RWPE1 (cell line): ENCODE data around the gene HS3ST6.
"Not testable (repeated sequence)": the region's sequence is repeated elsewhere in the genome, so short reads cannot be mapped to it uniquely, and the experiment has no call there.

Source experiments
- CTCF ChIA-PET: fragments of 350-600 bp; sonication (Branson Sonifier 250); formaldehyde crosslinking; extraction: SDS; loops from one replicate; lab custom pipeline; 2021; lab: Yijun Ruan, JAX
- POLR2A ChIA-PET: fragments of 400-600 bp; formaldehyde crosslinking; extraction: SDS; loops from one replicate; lab custom pipeline; 2020; ENCODE audit warnings: antibody characterized with exemption; ENCODE audit not compliant: low non-redundant PET; lab: Yijun Ruan, JAX
- DNase-seq: peaks from one replicate; pipeline ENCODE4 v3.0.0; 2012; ENCODE audit warnings: low spot score
- H3K27ac ChIP-seq: fragments of 450-650 bp; 2 replicates; pipeline ENCODE4 v1.5.1; 2017
- TF ChIP-seq, protein P1 (sequence below): fragments of 450-650 bp; conservative IDR thresholded peaks from 2 replicates; pipeline ENCODE4 v1.5.1; 2017; ENCODE audit warnings: low read depth, mild to moderate bottlenecking

HS3ST6 gene

DNA sequence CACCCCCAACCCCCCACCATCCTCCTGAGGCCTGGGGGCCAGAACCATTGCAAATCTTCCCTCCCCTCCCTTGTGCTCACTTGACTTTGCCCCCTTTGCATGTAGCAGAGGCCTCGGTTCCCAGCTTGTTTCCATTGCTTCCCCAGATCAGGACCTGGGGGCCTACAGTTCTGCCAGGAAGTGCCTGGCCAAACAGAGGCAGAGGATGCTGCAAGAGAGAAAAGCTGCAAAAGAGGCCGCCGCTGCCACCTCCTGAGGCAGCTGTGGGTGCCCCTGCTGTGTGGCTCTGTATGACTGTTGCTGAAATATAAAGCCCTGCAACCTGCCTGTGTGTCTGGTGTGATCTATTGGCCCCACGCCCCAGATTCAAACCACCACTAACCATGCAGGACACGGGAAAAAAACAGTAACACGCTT, 43.4 kb upstream of the HS3ST6 start:
- TF ChIP-seq, protein P1, sequence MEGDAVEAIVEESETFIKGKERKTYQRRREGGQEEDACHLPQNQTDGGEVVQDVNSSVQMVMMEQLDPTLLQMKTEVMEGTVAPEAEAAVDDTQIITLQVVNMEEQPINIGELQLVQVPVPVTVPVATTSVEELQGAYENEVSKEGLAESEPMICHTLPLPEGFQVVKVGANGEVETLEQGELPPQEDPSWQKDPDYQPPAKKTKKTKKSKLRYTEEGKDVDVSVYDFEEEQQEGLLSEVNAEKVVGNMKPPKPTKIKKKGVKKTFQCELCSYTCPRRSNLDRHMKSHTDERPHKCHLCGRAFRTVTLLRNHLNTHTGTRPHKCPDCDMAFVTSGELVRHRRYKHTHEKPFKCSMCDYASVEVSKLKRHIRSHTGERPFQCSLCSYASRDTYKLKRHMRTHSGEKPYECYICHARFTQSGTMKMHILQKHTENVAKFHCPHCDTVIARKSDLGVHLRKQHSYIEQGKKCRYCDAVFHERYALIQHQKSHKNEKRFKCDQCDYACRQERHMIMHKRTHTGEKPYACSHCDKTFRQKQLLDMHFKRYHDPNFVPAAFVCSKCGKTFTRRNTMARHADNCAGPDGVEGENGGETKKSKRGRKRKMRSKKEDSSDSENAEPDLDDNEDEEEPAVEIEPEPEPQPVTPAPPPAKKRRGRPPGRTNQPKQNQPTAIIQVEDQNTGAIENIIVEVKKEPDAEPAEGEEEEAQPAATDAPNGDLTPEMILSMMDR = no peak
- CTCF ChIA-PET = no interaction called here
- no peak for DNase-seq
- POLR2A ChIA-PET = no interaction called here
- H3K27ac ChIP-seq = peak overlapping the region; percentile 94

DNA sequence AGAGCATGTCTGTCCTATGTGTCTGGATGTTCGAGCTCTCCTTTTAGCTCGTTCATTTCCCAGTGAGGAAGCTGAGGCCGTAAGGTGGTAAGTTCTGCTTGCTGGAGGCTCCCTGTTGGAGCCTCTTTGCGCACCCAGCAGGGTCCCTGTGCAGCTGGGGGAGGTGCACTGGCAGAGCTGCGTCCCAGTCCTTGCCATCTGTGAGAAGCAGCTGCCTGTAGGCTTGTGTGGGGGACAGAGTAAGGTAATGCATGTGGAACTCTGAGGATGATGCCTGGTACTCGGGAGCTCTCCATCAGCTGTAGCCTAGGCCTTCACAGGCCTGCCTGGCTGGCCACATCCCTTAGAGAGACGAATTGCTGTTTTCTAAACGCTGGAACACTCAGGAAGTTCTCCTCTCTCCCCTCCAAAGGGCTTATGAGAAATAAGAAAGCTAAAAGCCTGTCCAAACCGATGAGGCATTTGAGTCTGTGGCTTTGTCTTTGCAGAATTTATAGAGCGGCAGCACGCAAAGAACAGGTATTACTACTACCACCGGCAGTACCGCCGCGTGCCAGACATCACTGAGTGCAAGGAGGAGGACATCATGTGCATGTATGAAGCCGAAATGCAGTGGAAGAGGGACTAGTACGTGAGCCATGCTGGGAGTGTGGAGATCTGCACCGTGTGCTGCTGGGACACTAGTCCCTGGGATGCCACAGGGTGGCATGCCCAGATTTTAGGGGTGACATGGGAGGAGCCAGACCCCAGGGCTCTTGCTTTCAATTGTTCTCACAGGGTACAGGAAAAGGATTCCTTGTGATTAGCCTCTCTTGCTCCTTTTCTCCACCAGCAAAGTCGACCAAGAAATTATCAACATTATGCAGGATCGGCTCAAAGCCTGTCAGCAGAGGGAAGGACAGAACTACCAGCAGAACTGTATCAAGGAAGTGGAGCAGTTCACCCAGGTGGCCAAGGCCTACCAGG, 42.7 kb upstream of the HS3ST6 start:
- peak overlapping the region; percentile 94 for H3K27ac ChIP-seq
- POLR2A ChIA-PET = no interaction called here
- DNase-seq = no peak
- CTCF ChIA-PET = interaction anchor here (0.6 kb wide), 1 partner anchor 134 kb away, joined by 3 read pairs; no protein-coding TSS in a partner anchor
- TF ChIP-seq, protein P1 = no peak

DNA sequence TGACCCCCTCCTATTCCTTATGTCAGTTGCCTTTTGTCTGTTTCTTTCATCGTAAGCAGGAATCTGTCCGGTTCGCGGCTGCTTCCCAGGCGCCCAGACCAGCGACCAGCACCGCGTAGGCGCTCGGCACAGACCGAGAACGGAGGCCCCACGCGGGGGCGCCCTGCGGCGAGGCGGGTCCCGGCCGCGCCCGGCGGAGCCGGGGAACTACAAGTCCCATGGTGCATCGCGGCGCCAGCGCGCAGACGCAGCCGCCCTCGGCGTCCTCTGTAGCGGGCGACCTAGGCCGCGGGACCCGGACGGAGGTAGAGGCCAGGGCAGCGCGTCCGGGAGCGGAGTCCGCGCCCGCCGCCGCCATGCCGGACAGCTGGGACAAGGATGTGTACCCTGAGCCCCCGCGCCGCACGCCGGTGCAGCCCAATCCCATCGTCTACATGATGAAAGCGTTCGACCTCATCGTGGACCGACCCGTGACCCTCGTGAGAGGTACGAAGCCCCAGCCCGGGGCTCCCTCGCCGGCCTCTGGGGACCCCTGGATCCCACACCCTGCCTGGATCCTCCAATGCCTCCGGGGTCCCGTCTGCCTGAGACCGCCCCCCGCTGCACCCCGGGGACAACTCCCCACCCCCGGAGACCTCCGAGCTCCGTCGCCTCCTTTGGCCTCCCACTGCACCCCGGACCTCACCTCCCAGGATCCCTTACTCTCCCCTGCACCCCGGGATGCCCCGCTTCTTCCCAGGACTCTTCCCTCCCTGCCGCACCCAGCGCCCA, 41.2 kb upstream of the HS3ST6 start, which contains the start of gene NDUFB10:
TSS of gene NDUFB10 (plus strand) at position 270 of the 771 bp plus-strand sequence. CDS start at position 357, 87 bp downstream.
- peak within 1 kb of the TSS; percentile 94 for H3K27ac ChIP-seq
- TF ChIP-seq, protein P1 = peak; percentile 90
- ChIA-PET POLR2A (interaction anchor here (0.6 kb wide), 1 partner anchor 16 kb away, joined by 3 read pairs; no protein-coding TSS in a partner anchor), CTCF (no interaction called here)
- no peak for DNase-seq

DNA sequence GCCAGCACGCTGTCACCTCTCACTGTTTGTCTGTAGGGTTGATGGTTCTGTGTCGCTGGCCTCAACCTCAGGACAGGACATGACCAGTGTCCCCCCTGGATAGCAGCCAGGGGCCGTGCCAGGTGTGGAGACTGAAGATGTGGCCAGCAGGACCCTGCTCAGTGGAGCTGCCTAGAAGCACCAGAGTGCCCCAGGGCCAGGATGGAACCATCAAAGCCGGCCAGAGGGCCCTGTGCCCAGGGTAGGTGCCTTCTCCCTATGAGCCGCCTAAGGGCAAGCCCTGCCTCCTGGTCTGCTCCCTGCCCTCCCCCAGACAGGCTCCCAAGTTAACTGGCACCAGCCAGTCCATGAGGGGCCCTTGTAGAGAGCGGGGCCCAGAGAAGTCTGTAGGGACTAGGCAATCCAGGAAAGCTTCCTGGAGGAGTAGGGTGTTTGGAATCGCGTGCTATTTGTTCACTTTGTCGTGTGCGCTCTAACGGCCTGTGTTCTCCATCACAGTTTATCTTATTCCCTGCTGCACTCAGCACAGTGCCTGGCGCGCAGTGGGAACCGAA, 40.6 kb upstream of the HS3ST6 start:
- peak overlapping the region; percentile 94 for H3K27ac ChIP-seq
- TF ChIP-seq, protein P1 = no peak
- ChIA-PET POLR2A (no interaction called here), CTCF (no interaction called here)
- no peak for DNase-seq

DNA sequence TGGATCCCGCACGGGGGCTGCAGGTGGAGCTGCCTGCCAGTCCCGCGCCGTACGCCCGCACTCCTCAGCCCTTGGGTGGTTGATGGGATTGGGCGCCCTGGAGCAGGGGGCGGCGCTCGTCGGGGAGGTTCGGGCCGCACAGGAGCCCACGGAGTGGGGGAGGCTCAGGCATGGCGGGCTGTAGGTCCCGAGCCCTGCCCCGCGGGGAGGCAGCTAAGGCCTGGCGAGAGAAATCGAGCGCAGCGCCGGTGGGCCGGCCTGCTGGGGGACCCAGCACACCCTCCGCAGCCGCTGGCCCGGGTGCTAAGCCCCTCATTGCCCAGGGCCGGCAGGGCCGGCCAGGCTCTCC, 39.9 kb upstream of the HS3ST6 start:
- CTCF ChIA-PET, DNase-seq, POLR2A ChIA-PET, H3K27ac ChIP-seq: not testable (repeated sequence)

DNA sequence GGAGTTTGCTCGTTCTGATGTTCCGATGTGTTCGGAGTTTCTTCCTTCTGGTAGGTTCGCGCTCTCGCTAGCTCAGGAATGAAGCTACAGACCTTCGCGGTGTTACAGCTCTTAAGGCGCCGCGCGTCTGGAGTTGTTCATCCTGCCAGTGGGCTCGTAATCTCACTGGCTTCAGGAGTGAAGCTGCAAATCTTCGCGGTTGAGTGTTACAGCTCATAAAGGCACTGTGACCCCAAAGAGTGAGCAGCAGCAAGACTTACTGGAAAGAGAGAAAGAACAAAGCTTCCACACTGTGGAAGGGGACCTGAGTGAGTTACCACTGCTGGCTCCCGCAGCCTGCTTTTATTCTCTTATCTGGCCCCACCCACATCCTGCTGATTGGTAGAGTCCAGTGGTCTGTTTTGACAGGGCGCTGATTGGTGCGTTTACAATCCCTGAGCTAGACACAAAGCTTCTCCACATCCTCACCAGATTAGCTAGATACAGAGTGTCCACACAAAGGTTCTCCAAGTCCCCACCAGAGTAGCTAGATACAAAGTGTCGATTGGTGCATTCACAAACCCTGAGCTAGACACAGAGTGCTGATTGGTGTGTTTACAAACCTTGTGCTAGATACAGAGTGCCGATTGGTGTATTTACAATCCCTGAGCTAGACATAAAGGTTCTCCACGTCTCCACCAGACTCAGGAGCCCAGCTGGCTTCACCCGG, 39.4 kb upstream of the HS3ST6 start:
- DNase-seq, H3K27ac ChIP-seq, CTCF ChIA-PET, POLR2A ChIA-PET: not testable (repeated sequence)

DNA sequence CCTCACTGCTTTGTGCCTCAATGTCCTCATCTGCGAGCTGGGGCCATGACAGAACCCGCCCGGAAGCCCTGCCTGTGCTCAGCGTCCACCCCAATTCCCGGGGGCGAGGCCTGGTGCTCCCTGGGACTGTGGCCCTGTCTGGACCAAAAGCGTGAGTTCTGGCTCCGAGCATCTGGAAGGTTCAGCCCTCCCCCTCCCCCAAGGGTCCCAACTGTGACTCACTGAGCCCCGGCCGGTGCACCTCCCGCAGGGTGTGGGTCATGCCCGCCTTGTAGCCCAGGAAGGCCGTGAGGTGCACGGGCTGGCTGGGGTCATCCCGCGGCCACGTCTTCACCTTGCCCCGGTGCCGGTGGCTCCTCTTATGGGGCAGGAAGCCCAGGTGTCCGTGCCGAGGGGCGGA, 35.5 kb upstream of the HS3ST6 start:
- ChIA-PET CTCF (no interaction called here), POLR2A (no interaction called here)
- TF ChIP-seq, protein P1 = no peak
- H3K27ac ChIP-seq = no peak overlapping the region
- DNase-seq = no peak
